ENCODE measurements around the gene BRD9. TPM values are rescaled to one million over a fixed set of nuclear protein-coding genes. Genes with fewer than 3 reads are reported as not detected.
"Not testable (repeated sequence)": the region's sequence is repeated elsewhere in the genome, so short reads cannot be mapped to it uniquely, and the experiment has no call there.

Gene BRD9
- total RNA-seq, 2 donors from 2014 or later = 18.9 to 47.1 TPM

- DNase-seq (no peak), ATAC-seq (no peak)
- TF ChIP-seq POLR2A (IDR thresholded peaks at IDR 0.05) = no peak
- TF ChIP-seq CTCF (IDR thresholded peaks at IDR 0.05) = no peak
- Histone ChIP-seq H3K4me1 (no peaks in the 10 kb centered on the region), H3K36me3 (replicated peaks in 1 of 2; ENCODE audit: insufficient read depth in 1 of 2, low read depth in 2 of 2) (peaks cover 3 to 26% of the 10 kb centered on the region in 2 donors), H3K27ac (no peak overlapping the region), H3K27me3 (no peaks in the 10 kb centered on the region), H3K9me3 (no peaks in the 10 kb centered on the region), H3K4me3 (no peak overlapping the region)
- intact Hi-C loops (cut with DNase I) = no loop called here
- WGBS, 2 donors = 93 to 95% methylated on average over 32 to 34 of the region's 35 CpGs
Observed at GRCh38 chr5:880816-881550, 11.6 kb downstream of the BRD9 start.

DNA sequence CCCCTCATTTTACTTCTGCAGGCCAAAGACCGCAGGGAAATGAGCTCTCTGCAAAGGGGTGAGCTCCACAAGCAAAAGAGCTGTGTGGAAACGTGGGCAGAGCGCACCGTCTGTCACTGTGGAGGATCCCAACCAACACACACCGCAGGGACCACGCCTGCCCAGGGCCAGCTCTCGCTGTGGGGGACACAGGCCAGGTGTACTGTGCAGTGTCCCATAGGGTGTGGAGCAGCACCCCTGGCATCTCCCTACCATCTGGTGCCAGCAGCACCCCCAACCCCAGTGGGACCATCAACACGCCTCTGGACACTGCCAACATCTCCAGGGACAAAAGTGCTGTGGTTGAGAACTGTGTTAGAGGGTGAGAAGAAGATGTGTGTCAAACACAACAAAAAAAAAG is 13.9 kb downstream of the BRD9 start:
- H3K27me3 ChIP-seq; H3K27ac ChIP-seq; intact Hi-C loops (cut with DNase I); H3K4me3 ChIP-seq; DNase-seq; H3K4me1 ChIP-seq; ATAC-seq; H3K9me3 ChIP-seq: not testable (repeated sequence)
- peaks cover 0 to 35% of the 10 kb centered on the region in 2 donors for H3K36me3 ChIP-seq (replicated peaks in 1 of 2; ENCODE audit: insufficient read depth in 1 of 2, low read depth in 2 of 2)
- WGBS, 2 donors = no CpG with 5 or more reads among the region's 8 CpGs

DNA sequence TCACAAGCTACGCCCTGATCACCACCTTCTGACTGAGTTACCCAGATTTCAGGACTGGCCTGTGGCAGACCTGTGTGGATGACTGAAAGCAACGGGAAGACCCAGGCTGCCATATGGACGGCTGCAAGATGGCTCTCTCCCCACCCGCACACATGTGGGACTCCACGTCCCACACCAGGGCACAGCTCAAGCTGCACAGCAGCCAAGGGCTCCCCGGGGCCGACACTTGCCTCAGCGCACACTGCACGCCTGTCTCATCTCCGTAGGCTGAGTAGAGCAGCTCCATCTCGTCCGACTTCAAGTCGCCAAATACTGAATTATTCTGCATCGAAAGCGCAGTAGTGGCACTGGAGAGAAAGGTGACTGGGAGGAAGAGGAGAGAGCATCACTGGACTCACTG is 14.5 kb downstream of the BRD9 start:
- intact Hi-C loops (cut with DNase I) = no loop called here
- Histone ChIP-seq H3K4me1 (no peaks in the 10 kb centered on the region), H3K36me3 (replicated peaks in 1 of 2; ENCODE audit: insufficient read depth in 1 of 2, low read depth in 2 of 2) (peaks cover 0 to 31% of the 10 kb centered on the region in 2 donors), H3K9me3 (no peaks in the 10 kb centered on the region), H3K27ac (no peak overlapping the region), H3K4me3 (no peak overlapping the region), H3K27me3 (no peaks in the 10 kb centered on the region)
- 93 to 94% methylated on average over 3 to 15 of the region's 15 CpGs for WGBS, 2 donors
- TF ChIP-seq POLR2A (IDR thresholded peaks at IDR 0.05) = no peak
- TF ChIP-seq CTCF (IDR thresholded peaks at IDR 0.05) = no peak
- ATAC-seq (no peak), DNase-seq (no peak)

- peaks cover 0 to 29% of the 10 kb centered on the region in 2 donors for H3K36me3 ChIP-seq (replicated peaks in 1 of 2; ENCODE audit: insufficient read depth in 1 of 2, low read depth in 2 of 2)
- H3K9me3 ChIP-seq = no peaks in the 10 kb centered on the region
- no peak overlapping the region for H3K27ac ChIP-seq
- no peak for ATAC-seq
- no peak for DNase-seq
- H3K4me3 ChIP-seq = no peak overlapping the region
- TF ChIP-seq CTCF (IDR thresholded peaks at IDR 0.05) = no peak
- TF ChIP-seq POLR2A (IDR thresholded peaks at IDR 0.05) = no peak
- WGBS, 2 donors = 92 to 93% methylated on average over 23 to 28 of the region's 28 CpGs
- H3K27me3 ChIP-seq = no peaks in the 10 kb centered on the region
- intact Hi-C loops (cut with DNase I) = no loop called here
- no peaks in the 10 kb centered on the region for H3K4me1 ChIP-seq
Observed at GRCh38 chr5:876398-877365, 15.9 kb downstream of the BRD9 start.

DNA sequence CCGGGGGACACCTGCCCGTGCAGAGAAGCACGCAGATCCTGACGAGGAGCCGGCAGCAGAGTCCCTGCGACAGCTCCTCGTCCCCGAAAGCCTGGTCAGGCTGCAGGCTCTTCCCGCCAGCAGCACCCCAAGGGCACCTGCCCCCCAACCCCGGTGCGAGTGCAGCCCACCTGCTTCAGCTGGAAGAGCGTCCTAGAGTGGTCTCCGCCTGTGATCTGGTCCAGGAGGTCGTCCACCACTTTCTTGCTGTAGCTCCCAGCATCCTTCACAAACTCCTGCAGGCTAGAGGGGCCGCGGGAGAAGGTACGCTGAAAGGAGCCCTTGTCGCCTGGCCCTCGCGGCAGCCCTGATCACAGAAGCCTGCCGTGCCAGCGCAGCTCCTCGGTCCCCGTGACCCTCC is 16.7 kb downstream of the BRD9 start:
- intact Hi-C loops (cut with DNase I) = no loop called here
- Histone ChIP-seq H3K27me3 (no peaks in the 10 kb centered on the region), H3K4me1 (no peaks in the 10 kb centered on the region), H3K9me3 (no peaks in the 10 kb centered on the region), H3K4me3 (no peak overlapping the region), H3K27ac (no peak overlapping the region), H3K36me3 (replicated peaks in 1 of 2; ENCODE audit: insufficient read depth in 1 of 2, low read depth in 2 of 2) (peaks cover 0 to 31% of the 10 kb centered on the region in 2 donors)
- no peak for ATAC-seq
- WGBS, 2 donors = 92 to 96% methylated on average over 18 to 24 of the region's 24 CpGs
- TF ChIP-seq CTCF (IDR thresholded peaks at IDR 0.05) = no peak
- TF ChIP-seq POLR2A (IDR thresholded peaks at IDR 0.05) = no peak
- no peak for DNase-seq

Measured in body of pancreas (tissue), 4 donors.